ENCODE measurements around the gene GMDS. TPM values are rescaled to one million over a fixed set of nuclear protein-coding genes. Genes with fewer than 3 reads are reported as not detected.

The GMDS gene
- total RNA-seq, 4 donors from 2014 or later = 9.5 to 32.8 (median 22.4) TPM

DNA sequence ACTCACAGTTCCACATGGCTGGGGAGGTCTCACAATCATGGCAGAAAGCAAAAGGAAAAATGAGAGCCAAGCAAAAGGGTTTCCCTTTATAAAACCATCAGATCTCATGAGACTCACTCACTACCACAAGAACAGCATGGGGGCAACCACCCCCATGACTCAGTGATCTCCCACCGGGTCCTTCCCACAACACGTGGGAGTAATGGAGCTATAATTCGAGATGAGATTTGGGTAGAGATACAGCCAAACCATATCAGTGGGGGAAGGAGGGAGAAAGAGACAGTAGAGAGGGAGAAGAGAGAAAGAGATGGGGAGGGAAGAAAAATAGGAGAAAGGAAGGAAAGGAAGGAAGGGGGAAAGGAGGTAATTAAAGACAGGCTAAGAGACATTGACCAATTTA, 30.1 kb downstream of the GMDS start:
- Histone ChIP-seq H3K36me3 (no peaks in the 10 kb centered on the region), H3K27ac (no peak overlapping the region), H3K4me1 (peaks cover 4 to 7% of the 10 kb centered on the region in 2 donors), H3K4me3 (replicated peaks in 1 of 3) (no peak overlapping the region), H3K9me3 (no peaks in the 10 kb centered on the region), H3K27me3 (no peaks in the 10 kb centered on the region)
- TF ChIP-seq, protein P1, sequence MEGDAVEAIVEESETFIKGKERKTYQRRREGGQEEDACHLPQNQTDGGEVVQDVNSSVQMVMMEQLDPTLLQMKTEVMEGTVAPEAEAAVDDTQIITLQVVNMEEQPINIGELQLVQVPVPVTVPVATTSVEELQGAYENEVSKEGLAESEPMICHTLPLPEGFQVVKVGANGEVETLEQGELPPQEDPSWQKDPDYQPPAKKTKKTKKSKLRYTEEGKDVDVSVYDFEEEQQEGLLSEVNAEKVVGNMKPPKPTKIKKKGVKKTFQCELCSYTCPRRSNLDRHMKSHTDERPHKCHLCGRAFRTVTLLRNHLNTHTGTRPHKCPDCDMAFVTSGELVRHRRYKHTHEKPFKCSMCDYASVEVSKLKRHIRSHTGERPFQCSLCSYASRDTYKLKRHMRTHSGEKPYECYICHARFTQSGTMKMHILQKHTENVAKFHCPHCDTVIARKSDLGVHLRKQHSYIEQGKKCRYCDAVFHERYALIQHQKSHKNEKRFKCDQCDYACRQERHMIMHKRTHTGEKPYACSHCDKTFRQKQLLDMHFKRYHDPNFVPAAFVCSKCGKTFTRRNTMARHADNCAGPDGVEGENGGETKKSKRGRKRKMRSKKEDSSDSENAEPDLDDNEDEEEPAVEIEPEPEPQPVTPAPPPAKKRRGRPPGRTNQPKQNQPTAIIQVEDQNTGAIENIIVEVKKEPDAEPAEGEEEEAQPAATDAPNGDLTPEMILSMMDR (IDR thresholded peaks at IDR 0.05) = no peak
- no peak for TF ChIP-seq POLR2A (IDR thresholded peaks at IDR 0.05)
- whole genome bisulfite sequencing, 2 donors = 84 to 95% methylated on average over 3 of the region's 3 CpGs
- DNase-seq = no peak
- intact Hi-C loops (cut with DNase I) = loop anchor here (10.0 kb wide), 1 partner anchor 139 kb away; no protein-coding TSS in a partner anchor

DNA sequence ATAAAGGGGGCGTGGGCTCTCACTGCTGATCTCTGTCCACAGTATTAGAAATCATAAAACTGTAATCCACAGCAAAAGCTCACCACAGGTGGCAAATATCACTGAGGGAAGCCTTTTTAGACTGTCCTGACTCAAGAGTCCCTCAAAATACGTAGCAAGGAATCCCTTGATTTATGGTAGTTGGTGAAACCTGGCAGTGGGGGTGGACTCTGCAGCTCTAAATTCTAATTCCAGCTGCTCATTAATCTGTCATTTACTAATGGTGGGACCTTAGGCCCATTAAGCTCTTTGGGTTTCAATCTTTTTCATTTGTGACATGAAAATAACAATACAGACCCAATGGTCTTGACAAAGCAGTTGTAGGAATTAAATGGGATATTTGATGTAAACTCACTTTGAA, 32.3 kb downstream of the GMDS start:
- H3K9me3 ChIP-seq = no peaks in the 10 kb centered on the region
- H3K27me3 ChIP-seq = no peaks in the 10 kb centered on the region
- H3K27ac ChIP-seq = no peak overlapping the region
- H3K4me1 ChIP-seq = peaks cover 4 to 7% of the 10 kb centered on the region in 2 donors
- 69 to 94% methylated on average over 2 of the region's 2 CpGs for WGBS, 2 donors
- no peak for DNase-seq
- H3K36me3 ChIP-seq = no peaks in the 10 kb centered on the region
- H3K4me3 ChIP-seq (replicated peaks in 1 of 3) = no peak overlapping the region
- intact Hi-C loops (cut with DNase I) = loop anchor here (10.0 kb wide), 1 partner anchor 142 kb away; no protein-coding TSS in a partner anchor
- no peak for TF ChIP-seq POLR2A (IDR thresholded peaks at IDR 0.05)
- TF ChIP-seq, protein P1 (IDR thresholded peaks at IDR 0.05) = no peak

DNA sequence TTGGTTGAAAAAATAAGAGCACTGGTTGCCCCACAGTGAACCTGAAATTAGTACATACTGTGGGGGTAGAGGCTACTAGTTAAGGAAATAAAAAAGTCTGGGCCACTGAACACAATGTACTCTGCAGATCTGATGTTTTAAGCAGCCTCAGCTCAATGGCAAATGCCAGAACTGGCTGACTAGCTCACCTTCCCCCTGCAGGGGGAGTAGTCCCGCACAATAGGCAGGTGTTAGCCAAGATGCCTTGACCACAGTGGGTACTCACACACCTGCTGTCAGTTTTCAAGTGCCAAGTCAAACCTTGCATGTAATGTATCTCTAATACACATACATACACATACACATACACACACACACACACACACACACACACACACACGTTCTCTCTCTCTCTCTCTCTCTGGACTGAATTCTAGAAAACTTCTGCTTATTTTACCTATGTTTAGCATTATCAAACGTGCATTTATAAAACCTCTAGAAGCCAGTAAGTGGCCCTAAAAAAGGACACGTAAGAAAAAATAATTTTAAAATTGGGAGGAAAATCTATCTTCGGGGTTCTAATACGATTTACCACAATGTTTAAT, 36.1 kb downstream of the GMDS start:
- TF ChIP-seq, protein P1 (IDR thresholded peaks at IDR 0.05) = peak in 3 of 6 experiments; percentile 36 to 54 (median 44)
- TF ChIP-seq POLR2A (IDR thresholded peaks at IDR 0.05) = no peak
- no peaks in the 10 kb centered on the region for H3K9me3 ChIP-seq
- WGBS, 2 donors = 68 to 70% methylated on average over 6 of the region's 6 CpGs
- H3K4me3 ChIP-seq (replicated peaks in 1 of 3) = no peak overlapping the region
- H3K36me3 ChIP-seq = no peaks in the 10 kb centered on the region
- DNase-seq = peak; percentile 54 to 57
- peaks cover 4 to 7% of the 10 kb centered on the region in 2 donors for H3K4me1 ChIP-seq
- no peak overlapping the region for H3K27ac ChIP-seq
- intact Hi-C loops (cut with DNase I) = no loop called here
- H3K27me3 ChIP-seq = no peaks in the 10 kb centered on the region

DNA sequence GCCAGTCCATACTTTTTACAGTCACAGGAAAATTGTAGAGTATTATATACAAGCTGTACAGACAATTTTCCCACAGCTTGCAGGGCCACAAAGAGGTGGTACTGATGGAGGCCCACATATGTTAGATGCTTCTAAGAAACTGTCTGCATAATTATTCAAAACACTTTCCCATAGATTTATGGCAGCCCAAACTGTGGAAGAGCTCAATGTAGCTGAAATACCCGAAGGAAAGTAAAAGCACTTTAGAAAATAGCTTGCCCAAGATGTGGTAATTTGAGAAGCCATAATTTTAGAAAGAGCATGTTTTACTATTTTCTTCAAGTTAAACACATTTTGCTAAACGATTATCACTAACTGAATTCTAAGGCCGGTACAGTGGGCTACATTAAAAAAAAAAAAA, 36.9 kb downstream of the GMDS start:
- Histone ChIP-seq H3K4me1 (peaks cover under 1 to 3% of the 10 kb centered on the region in 2 donors), H3K36me3 (no peaks in the 10 kb centered on the region), H3K27me3 (no peaks in the 10 kb centered on the region), H3K9me3 (no peaks in the 10 kb centered on the region), H3K27ac (no peak overlapping the region), H3K4me3 (replicated peaks in 1 of 3) (no peak overlapping the region)
- 86 to 88% methylated on average over 3 of the region's 3 CpGs for WGBS, 2 donors
- TF ChIP-seq POLR2A (IDR thresholded peaks at IDR 0.05) = no peak
- TF ChIP-seq, protein P1 (IDR thresholded peaks at IDR 0.05) = no peak
- intact Hi-C loops (cut with DNase I) = no loop called here
- DNase-seq = no peak

DNA sequence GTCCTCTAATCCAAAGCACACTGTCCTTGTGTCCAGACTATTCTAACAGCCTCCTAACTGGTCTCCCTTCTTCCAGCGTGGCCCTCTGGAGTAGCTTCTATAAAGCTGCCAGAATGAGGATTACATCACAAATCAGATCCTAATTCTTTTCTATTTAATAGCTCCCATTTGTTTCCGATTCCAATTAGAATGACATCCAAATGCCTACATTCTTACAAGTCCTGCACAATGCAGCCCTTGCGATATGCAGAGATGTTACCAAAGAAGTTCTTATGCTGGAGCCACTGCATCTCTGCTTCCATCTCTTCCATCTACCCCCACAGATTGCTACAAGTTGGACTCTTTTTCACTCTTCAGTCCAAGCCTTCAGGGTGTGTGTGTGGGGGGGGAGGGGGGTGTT, 40.0 kb downstream of the GMDS start:
- Histone ChIP-seq H3K4me3 (replicated peaks in 1 of 3) (no peak overlapping the region), H3K27me3 (no peaks in the 10 kb centered on the region), H3K4me1 (no peaks in the 10 kb centered on the region), H3K9me3 (no peaks in the 10 kb centered on the region), H3K36me3 (no peaks in the 10 kb centered on the region), H3K27ac (no peak overlapping the region)
- intact Hi-C loops (cut with DNase I) = no loop called here
- DNase-seq = no peak
- TF ChIP-seq, protein P1 (IDR thresholded peaks at IDR 0.05) = no peak
- TF ChIP-seq POLR2A (IDR thresholded peaks at IDR 0.05) = no peak
- 92 to 96% methylated on average over 3 of the region's 3 CpGs for WGBS, 2 donors
